HG03442 (cell line): ENCODE measurements around the gene KLRF1.
"Not testable (repeated sequence)": the region's sequence is repeated elsewhere in the genome, so short reads cannot be mapped to it uniquely, and the experiment has no call there.

Experiments used
- ATAC-seq: cut with Tn5 transposase; IDR thresholded peaks from one replicate; pipeline ENCODE4 v1.9.1; 2021; ENCODE audit warnings: mild to moderate bottlenecking, moderate library complexity; ENCODE audit not compliant: unreplicated experiment

Gene KLRF1

DNA sequence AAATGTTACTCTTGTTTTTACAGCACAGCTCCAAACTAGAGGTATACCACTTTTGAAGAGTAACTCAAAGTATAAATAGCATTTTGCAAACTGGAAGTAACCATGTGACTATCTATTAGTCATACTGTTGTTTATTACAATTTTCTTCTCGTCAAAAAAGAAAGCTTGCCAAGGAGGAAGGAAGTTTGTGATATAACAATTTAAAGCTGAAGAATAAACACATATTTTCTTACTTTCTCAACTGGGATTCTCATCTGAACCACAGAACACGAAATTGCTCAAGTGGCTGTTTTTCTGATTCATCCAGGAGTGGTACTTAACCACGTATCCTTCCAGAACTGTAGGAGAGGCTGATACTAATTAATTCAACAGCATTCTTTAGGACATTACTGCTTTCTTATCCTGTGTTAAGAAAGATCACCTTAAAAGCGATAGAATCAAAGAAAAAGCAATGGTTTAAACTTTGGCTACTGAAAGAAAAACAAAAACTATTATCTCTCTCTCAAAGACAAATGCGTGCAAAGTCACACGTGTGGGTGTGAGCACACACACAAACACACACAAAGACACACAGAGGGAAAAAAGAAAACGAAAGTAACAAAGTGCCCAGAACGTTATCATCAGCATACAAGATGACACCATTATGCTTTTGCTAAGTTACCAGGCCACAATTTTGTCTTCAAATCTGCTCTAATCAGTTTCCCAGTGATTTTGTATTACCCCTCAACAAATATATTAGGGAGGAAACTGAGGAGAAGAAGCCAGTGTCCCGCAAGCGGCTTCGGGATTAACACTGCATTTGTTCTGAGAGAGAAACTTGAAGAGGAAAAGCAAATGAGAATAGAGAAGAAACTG, 42.3 kb downstream of the KLRF1 start, which contains the start of gene CLEC2B:
Gene CLEC2B, minus strand, starts transcription at position 48 of the 855 bp plus-strand sequence.
- ATAC-seq: no peak

DNA sequence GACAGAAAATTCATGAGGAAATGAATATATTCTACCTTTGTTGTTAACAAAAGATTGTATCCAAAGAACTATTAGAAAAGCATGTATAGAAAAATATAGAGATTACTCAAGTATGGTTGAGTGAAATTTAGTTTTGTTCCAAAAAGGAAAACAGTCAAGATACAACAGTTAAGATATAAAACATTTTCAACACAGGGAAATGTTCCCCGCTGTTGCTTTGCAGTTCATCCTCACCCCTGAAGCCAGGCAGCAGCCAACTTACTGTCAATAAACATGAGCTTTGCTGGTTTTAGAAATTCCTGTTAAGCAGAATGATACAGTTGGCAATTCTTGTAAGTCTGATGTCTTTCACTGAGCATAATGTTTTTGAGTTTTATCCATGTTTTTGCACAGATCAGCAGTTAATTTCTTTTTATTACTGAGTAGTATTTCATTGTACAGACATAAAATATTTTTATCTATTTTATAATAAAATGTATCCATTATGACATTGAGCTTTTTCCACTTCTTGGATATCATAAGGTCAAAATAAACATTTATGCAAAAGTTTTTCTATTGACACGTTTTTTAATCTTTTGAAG, 43.1 kb downstream of the KLRF1 start:
- no peak for ATAC-seq

DNA sequence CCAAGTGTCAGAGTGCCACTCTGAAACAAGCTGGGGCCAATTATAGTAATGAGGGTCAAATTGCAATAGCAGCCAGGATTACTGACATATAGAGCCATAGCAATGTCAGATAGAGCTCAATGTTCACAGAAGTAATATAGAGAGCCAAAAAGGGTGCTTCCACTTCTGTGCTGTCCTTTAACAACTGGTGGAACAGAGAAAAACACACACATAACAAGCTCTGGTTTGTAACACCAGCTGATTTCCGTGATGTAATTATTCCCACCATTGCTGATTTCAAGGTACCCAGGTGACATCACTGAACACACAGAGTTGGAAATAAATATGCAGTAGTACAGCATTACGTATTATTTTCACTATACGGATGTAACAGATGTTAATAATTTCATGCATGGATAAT, 44.9 kb downstream of the KLRF1 start:
- ATAC-seq: no peak

DNA sequence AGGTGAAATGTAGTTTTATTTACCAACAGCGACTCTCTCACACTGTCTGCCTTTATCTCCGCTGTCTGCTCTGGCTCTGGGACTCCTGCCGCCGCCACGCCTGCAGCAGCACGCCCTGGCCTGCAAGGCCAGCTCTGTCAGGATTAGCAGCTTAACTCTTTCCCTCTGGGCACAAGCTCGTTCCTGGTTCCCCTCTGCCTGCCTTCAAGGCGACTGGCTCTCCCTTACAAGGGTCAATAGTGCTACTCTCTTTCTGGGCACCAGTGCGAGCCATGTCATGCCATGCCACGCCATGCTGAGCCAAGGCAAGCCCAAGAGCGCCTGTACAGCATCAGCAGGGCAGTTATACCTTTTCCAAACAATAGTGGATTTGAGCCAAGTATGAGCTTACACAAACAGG, 45.5 kb downstream of the KLRF1 start:
- ATAC-seq: no peak

DNA sequence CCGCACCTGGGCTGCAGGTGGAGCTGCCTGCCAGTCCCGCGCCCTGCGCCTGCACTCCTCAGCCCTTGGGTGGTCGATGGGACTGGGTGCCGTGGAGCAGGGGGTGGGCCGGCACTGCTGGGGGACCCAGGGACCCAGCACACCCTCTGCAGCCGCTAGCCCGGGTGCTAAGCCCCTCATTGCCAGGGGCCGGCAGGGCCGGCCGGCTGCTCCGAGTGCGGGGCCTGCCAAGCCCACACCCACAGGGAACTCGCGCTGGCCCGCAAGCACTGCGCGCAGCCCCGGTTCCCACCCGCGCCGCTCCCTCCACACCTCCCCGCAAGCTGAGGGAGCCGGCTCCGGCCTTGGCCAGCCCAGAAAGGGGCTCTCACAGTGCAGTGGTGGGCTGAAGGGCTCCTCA, 48.8 kb downstream of the KLRF1 start:
- not testable (repeated sequence) for ATAC-seq

DNA sequence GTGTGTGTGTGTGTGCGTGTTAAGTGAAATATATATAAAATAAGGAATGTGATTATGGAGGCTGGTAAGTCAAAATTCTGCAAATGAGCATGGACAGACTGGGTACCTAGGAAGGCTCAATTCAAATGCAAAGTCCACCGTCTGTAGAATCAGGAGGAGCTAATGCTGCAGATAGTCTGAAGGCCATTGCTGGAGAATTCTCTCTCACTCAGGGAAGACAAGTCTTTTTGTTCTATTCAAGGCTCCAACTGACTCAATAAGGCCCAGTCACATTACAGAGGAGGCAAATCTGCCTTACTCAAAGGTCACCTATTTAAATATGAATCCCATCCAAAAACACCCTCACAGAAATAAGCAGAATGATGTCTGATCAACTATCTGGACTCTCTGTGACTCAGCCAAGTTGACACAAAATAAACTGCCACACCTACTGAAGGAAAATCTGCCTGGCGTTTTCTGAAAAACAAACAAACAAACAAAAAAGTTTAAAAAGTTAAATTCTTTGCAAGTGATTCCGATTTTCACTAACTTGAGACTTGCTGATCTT, 53.3 kb downstream of the KLRF1 start:
- no peak for ATAC-seq

DNA sequence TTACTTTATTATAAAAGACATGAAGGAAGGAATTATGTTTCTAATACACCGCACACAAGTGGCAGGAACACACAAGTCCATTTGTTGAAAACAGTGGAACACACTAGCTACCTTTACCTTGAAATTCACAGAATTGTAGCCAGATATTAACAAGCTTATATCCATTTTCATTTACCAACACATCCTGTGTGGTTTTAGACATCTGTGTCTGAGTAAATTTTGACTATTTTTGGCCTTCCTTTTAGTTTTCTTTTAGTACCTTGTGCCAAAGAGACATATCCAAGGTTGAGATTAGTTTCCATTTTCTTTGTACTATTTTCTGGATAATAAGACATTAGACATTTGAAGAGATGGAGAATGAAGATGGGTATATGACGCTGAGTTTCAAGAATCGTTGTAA, 54.0 kb downstream of the KLRF1 start, which contains the start of gene KLRF2:
Gene KLRF2, plus strand, starts transcription at position 244 of the 400 bp plus-strand sequence. Its CDS starts 107 bp downstream, at position 351.
- no peak for ATAC-seq

DNA sequence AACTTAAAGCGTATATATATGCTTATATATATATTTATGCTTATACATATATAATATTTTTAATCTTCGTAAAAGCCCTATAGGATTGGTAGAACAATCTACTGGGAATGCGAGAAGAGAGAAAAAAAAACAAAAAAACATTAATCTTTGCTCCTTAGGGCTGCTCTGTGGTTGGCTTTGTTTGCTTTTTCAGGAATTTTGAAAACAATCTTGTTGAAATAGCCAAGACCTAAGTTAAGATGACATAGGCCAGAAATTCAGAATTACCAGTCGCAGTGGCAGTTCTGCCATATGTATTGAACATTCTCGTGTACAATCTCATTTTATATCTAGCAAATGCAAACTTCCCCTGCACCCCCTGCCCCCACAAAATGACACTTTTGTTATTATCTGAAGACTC, 54.7 kb downstream of the KLRF1 start:
- no peak for ATAC-seq

DNA sequence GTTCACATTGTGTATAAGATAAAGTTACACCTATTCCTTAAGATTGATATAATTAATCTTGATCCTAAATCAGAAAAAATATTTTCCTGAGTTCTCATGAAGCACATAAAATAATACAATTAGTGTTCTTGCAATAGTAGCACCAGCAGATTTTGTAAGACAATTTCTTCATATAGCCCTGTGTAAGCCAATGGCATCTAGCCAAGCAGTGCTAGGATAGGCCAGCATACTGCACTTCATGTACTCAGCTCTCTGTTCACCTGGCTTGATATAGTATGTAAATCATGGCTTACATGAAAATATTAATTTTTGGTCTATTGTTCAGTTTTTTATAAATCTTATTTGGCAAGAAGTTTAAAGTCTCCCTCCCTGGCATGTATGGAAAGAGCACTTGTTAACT, 55.9 kb downstream of the KLRF1 start:
- ATAC-seq: no peak

DNA sequence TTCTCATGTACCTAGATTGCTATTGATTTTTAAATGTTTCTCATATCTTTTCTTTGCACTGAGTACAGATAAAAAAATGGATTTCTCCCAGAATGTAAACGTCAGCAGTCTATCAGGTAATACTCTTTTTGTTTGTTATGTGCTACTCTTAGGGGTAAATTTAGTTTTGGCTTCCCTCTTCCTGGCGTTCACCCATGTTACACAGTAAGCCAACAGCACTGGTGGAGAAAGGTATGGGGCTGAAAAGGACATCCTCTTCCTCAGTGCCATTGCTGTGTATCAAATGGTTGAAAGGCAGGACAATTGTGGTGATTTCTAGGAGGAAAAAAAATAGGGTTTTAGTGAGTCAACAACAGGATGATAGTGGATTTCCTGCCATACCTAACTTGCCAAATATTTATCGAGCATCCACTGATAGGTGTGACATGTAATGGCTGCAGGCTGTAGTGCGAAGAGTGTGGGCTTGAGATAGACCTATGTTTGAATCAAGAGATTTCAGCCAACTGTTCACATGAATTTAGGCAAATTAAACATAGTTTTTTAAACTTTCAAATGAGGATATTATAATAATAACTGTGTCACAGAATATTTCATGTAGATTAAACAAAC, 61.5 kb downstream of the KLRF1 start:
- no peak for ATAC-seq
